ENCODE measurements around the gene SLIT3.

DNA sequence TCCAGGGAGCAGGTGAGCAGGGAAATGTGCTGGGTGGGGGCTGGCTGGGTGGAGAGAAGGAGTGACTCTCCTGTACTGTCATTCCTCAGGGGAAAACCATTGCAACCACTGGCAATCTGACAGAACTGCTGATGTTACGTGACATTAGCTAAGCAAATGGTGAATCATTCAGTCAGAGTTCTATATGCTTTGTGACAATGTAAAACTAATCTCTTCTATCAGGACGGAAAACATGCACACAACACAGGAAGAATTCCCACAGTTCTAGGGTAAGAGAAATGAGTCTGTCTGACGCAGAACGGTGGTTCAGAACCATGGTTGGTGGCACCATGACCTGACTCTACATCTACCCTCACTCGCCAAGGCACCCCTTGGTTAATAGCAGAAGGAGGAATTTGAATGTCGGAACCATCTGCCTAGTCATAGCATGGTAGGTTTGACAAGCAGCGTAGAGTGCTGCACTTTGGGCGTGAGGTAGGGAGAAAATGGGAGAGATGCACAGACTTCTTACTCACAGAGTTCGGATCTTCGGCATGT, 478.1 kb downstream of the SLIT3 start:
- TF ChIP-seq, protein P1, sequence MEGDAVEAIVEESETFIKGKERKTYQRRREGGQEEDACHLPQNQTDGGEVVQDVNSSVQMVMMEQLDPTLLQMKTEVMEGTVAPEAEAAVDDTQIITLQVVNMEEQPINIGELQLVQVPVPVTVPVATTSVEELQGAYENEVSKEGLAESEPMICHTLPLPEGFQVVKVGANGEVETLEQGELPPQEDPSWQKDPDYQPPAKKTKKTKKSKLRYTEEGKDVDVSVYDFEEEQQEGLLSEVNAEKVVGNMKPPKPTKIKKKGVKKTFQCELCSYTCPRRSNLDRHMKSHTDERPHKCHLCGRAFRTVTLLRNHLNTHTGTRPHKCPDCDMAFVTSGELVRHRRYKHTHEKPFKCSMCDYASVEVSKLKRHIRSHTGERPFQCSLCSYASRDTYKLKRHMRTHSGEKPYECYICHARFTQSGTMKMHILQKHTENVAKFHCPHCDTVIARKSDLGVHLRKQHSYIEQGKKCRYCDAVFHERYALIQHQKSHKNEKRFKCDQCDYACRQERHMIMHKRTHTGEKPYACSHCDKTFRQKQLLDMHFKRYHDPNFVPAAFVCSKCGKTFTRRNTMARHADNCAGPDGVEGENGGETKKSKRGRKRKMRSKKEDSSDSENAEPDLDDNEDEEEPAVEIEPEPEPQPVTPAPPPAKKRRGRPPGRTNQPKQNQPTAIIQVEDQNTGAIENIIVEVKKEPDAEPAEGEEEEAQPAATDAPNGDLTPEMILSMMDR (IDR thresholded peaks at IDR 0.05; ENCODE audit: borderline replicate concordance, extremely low read depth, low read length, poor library complexity, severe bottlenecking), result no peak
- TF ChIP-seq EZH2 (IDR thresholded peaks at IDR 0.05; ENCODE audit: borderline replicate concordance, low read depth, low read length, severe bottlenecking), result no peak

All from DND-41 (cell line).